Measurements from ENCODE around the gene PLA2G12A.

Gene PLA2G12A

GRCh38 chr4:109746728-109747127 is 16.9 kb upstream of the PLA2G12A start:
- ATAC-seq = no peak
- TF ChIP-seq ZFP3 (CRISPR knock-in tag; IDR thresholded peaks at IDR 0.05) (no peak), TSHZ2 (CRISPR knock-in tag; IDR thresholded peaks at IDR 0.05) (no peak), PPARA (CRISPR knock-in tag; IDR thresholded peaks at IDR 0.05; ENCODE audit: borderline replicate concordance) (no peak), ZFP30 (CRISPR knock-in tag; IDR thresholded peaks at IDR 0.05) (no peak), RARB (CRISPR knock-in tag; IDR thresholded peaks at IDR 0.05) (no peak), CSDC2 (CRISPR knock-in tag; IDR thresholded peaks at IDR 0.05) (no peak), ESRRG (CRISPR knock-in tag; IDR thresholded peaks at IDR 0.05) (no peak), ARNTL (CRISPR knock-in tag; IDR thresholded peaks at IDR 0.05; ENCODE audit: borderline replicate concordance, low read depth) (no peak), GLIS3 (CRISPR knock-in tag; IDR thresholded peaks at IDR 0.05) (no peak), OSR1 (CRISPR knock-in tag; IDR thresholded peaks at IDR 0.05) (no peak), SNAI2 (CRISPR knock-in tag; IDR thresholded peaks at IDR 0.05) (no peak)
- TF ChIP-seq, protein P1, sequence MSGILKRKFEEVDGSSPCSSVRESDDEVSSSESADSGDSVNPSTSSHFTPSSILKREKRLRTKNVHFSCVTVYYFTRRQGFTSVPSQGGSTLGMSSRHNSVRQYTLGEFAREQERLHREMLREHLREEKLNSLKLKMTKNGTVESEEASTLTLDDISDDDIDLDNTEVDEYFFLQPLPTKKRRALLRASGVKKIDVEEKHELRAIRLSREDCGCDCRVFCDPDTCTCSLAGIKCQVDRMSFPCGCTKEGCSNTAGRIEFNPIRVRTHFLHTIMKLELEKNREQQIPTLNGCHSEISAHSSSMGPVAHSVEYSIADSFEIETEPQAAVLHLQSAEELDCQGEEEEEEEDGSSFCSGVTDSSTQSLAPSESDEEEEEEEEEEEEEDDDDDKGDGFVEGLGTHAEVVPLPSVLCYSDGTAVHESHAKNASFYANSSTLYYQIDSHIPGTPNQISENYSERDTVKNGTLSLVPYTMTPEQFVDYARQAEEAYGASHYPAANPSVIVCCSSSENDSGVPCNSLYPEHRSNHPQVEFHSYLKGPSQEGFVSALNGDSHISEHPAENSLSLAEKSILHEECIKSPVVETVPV (CRISPR knock-in tag; IDR thresholded peaks at IDR 0.05) = no peak

GRCh38 chr4:109745830-109746229 is 16.0 kb upstream of the PLA2G12A start:
- ATAC-seq = no peak
- TF ChIP-seq RARB (CRISPR knock-in tag; IDR thresholded peaks at IDR 0.05) = no peak
- TF ChIP-seq ZFP3 (CRISPR knock-in tag; IDR thresholded peaks at IDR 0.05) = no peak
- TF ChIP-seq ARNTL (CRISPR knock-in tag; IDR thresholded peaks at IDR 0.05; ENCODE audit: borderline replicate concordance, low read depth) = no peak
- no peak for TF ChIP-seq ZNF8 (CRISPR knock-in tag; IDR thresholded peaks at IDR 0.05)
- no peak for TF ChIP-seq SNAI2 (CRISPR knock-in tag; IDR thresholded peaks at IDR 0.05)

DNA sequence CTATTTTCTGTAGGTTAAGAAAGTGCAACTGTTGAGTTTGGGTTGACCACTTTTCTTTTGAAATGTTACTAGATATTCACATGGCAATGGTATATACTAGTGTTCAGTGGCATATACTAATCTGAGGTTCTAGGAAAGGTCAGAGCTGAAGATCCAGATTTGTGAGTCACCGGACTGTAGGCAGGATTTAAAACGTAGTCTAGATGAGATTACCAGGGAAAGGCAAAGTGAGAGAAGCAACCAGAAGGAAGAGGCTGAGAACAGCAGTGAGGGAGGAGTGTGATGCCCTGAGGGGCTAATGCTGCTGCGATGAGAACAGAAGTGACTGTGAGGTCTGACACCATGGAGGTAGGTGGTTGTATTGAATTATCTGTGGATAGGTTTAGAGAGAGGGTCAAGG is 9.7 kb upstream of the PLA2G12A start:
- TF ChIP-seq ZNF565 (CRISPR knock-in tag; conservative IDR thresholded peaks at IDR 0.05; ENCODE audit: low read depth) (no peak), PPARA (CRISPR knock-in tag; IDR thresholded peaks at IDR 0.05; ENCODE audit: borderline replicate concordance) (no peak), TOX (CRISPR knock-in tag; IDR thresholded peaks at IDR 0.05; ENCODE audit: borderline replicate concordance) (no peak), SNAI2 (CRISPR knock-in tag; IDR thresholded peaks at IDR 0.05) (no peak), TCF4 (CRISPR knock-in tag; IDR thresholded peaks at IDR 0.05; ENCODE audit: borderline replicate concordance) (no peak)
- no peak for ATAC-seq

- TF ChIP-seq SNAI2 (CRISPR knock-in tag; IDR thresholded peaks at IDR 0.05) (no peak), TCF4 (CRISPR knock-in tag; IDR thresholded peaks at IDR 0.05; ENCODE audit: borderline replicate concordance) (no peak), ZFP3 (CRISPR knock-in tag; IDR thresholded peaks at IDR 0.05) (no peak), ZNF565 (CRISPR knock-in tag; conservative IDR thresholded peaks at IDR 0.05; ENCODE audit: low read depth) (no peak), ZNF70 (CRISPR knock-in tag; IDR thresholded peaks at IDR 0.05) (no peak), ARNTL (CRISPR knock-in tag; IDR thresholded peaks at IDR 0.05; ENCODE audit: borderline replicate concordance, low read depth) (no peak), BACH2 (CRISPR knock-in tag; IDR thresholded peaks at IDR 0.05; ENCODE audit: borderline replicate concordance) (no peak), RARB (CRISPR knock-in tag; IDR thresholded peaks at IDR 0.05) (no peak), TOX (CRISPR knock-in tag; IDR thresholded peaks at IDR 0.05; ENCODE audit: borderline replicate concordance) (no peak), CSDC2 (CRISPR knock-in tag; IDR thresholded peaks at IDR 0.05) (no peak), ZC3H10 (CRISPR knock-in tag; IDR thresholded peaks at IDR 0.05) (no peak), ZNF8 (CRISPR knock-in tag; IDR thresholded peaks at IDR 0.05) (no peak), ESRRG (CRISPR knock-in tag; IDR thresholded peaks at IDR 0.05) (no peak), PPARA (CRISPR knock-in tag; IDR thresholded peaks at IDR 0.05; ENCODE audit: borderline replicate concordance) (no peak), ZFP30 (CRISPR knock-in tag; IDR thresholded peaks at IDR 0.05) (no peak), ISL1 (CRISPR knock-in tag; IDR thresholded peaks at IDR 0.05) (no peak)
- TF ChIP-seq, protein P1 (CRISPR knock-in tag; IDR thresholded peaks at IDR 0.05) = no peak
- TF ChIP-seq, protein P2, sequence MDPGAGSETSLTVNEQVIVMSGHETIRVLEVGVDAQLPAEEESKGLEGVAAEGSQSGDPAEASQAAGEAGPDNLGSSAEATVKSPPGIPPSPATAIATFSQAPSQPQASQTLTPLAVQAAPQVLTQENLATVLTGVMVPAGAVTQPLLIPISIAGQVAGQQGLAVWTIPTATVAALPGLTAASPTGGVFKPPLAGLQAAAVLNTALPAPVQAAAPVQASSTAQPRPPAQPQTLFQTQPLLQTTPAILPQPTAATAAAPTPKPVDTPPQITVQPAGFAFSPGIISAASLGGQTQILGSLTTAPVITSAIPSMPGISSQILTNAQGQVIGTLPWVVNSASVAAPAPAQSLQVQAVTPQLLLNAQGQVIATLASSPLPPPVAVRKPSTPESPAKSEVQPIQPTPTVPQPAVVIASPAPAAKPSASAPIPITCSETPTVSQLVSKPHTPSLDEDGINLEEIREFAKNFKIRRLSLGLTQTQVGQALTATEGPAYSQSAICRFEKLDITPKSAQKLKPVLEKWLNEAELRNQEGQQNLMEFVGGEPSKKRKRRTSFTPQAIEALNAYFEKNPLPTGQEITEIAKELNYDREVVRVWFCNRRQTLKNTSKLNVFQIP (CRISPR knock-in tag; IDR thresholded peaks at IDR 0.05; ENCODE audit: borderline replicate concordance, low read depth) = no peak
- TF ChIP-seq, protein P3, sequence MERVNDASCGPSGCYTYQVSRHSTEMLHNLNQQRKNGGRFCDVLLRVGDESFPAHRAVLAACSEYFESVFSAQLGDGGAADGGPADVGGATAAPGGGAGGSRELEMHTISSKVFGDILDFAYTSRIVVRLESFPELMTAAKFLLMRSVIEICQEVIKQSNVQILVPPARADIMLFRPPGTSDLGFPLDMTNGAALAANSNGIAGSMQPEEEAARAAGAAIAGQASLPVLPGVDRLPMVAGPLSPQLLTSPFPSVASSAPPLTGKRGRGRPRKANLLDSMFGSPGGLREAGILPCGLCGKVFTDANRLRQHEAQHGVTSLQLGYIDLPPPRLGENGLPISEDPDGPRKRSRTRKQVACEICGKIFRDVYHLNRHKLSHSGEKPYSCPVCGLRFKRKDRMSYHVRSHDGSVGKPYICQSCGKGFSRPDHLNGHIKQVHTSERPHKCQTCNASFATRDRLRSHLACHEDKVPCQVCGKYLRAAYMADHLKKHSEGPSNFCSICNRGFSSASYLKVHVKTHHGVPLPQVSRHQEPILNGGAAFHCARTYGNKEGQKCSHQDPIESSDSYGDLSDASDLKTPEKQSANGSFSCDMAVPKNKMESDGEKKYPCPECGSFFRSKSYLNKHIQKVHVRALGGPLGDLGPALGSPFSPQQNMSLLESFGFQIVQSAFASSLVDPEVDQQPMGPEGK (CRISPR knock-in tag; IDR thresholded peaks at IDR 0.05; ENCODE audit: borderline replicate concordance) = no peak
- ATAC-seq = no peak
These were observed 8.4 kb upstream of the PLA2G12A start for GRCh38 chr4:109738104-109738872.

Data from SK-N-SH treated with all-trans-retinoic acid at 6 μM for 48 hours (cell line).